ENCODE data around the gene ZNF497. TPM values are rescaled to one million over a fixed set of nuclear protein-coding genes. Genes with fewer than 3 reads are reported as not detected.

The ZNF497 gene
- total and polyA plus RNA-seq, 9 of the 15 experiments (the other 6 are each of a cell fraction or from before 2014, with no cell fraction given) = 0.06 to 0.98 (median 0.44) TPM; not detected in 1

DNA sequence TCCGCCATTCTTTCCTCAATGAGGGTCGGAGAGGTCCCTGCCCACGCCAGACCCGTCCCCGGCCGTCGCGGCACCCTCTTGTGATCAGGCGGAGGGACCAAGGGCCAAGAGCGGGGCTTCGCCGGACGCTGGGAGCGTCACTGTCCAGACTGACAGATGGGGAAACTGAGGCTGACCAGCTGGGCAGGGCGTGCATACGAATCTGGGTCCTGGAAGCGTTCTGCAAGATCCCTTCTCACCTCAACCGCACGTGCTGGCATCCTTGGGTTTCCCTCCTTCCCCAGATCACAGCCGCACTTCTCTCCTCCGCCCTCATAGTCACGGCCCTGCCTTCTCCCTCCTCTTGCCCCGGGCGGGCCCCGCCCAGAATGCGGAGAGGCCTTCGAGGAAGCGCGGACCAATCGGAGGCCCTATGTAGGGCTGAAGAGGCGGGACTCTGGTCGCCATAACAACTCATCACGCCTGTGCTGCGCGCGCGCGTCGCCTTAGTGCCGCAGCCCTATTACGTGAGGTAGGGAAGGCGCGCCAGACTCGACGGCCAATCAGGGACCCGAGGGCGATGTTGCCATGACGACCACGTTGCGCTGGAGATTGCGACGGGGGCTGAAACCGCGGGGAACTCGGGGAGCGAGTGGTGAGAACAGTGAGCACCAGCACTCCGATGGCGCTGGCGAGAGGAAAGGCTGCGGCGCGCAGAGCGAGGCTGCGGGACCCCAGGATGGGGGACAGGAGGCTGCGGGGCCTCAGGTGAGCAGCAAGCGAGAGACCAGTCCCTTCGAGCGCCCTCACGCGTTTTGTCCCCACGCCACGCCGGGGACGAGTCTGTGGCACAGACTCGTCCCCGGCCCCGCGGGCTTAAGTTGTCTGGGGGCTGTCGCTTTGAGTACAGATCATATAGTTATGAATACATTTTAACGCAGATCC is 38.6 kb upstream of the ZNF497 start (continued):
- TF ChIP-seq E2F4 (CRISPR knock-in tag; IDR thresholded peaks at IDR 0.05; ENCODE audit: low read depth) = peak; percentile 59
- TF ChIP-seq SMARCB1 (IDR thresholded peaks at IDR 0.05; ENCODE audit: insufficient read length, low read depth) = no peak
- TF ChIP-seq CEBPB (tag; IDR thresholded peaks at IDR 0.05) = peak; percentile 26; the same call in 1 of the 2 replicates
- no peak for TF ChIP-seq GTF2A2 (tag; IDR thresholded peaks at IDR 0.05)
- TF ChIP-seq E2F8 (IDR thresholded peaks at IDR 0.05; ENCODE audit: low read depth, partially characterized antibody) = peak; percentile 67
- TF ChIP-seq U2AF2 (optimal IDR thresholded peaks at IDR 0.05; ENCODE audit: low read depth, low read length) = no peak
- TF ChIP-seq CHAMP1 (IDR thresholded peaks at IDR 0.05) = no peak
- TF ChIP-seq RBM15 (IDR thresholded peaks at IDR 0.05; ENCODE audit: insufficient read depth, low read length) = no peak
- no peak for TF ChIP-seq PHB2 (IDR thresholded peaks at IDR 0.05; ENCODE audit: low read depth)
- no peak for TF ChIP-seq SAP30 (IDR thresholded peaks at IDR 0.05; ENCODE audit: borderline replicate concordance, insufficient read depth, low read depth, low read length, poor library complexity, severe bottlenecking)
- TF ChIP-seq NEUROD1 (IDR thresholded peaks at IDR 0.05; ENCODE audit: borderline replicate concordance, low read depth, low read length, partially characterized antibody) = peak; percentile 97
- no peak for TF ChIP-seq SMAD1 (IDR thresholded peaks at IDR 0.05; ENCODE audit: low read depth, low read length, partially characterized antibody)
- no peak for TF ChIP-seq ELF1 (tag; IDR thresholded peaks at IDR 0.05)
- no peak for TF ChIP-seq KAT7 (CRISPR knock-in tag; IDR thresholded peaks at IDR 0.05; ENCODE audit: borderline replicate concordance)
- TF ChIP-seq FOXM1 (IDR thresholded peaks at IDR 0.05; ENCODE audit: low read depth) = no peak
- no peak for TF ChIP-seq FOXM1 (CRISPR knock-in tag; IDR thresholded peaks at IDR 0.05; ENCODE audit: low read depth)
- no peak for TF ChIP-seq NFRKB (IDR thresholded peaks at IDR 0.05; ENCODE audit: low read depth)
- no peak for TF ChIP-seq ZNF175 (CRISPR knock-in tag; IDR thresholded peaks at IDR 0.05; ENCODE audit: low read depth)
- TF ChIP-seq NR2C1 (IDR thresholded peaks at IDR 0.05) = no peak
- TF ChIP-seq NR2C1 (tag; IDR thresholded peaks at IDR 0.05) = no peak
- peak; percentile 84 for TF ChIP-seq POLR2H (tag; IDR thresholded peaks at IDR 0.05; ENCODE audit: low read depth)

Measured in K562 (cell line).